H9 (cell line): ENCODE measurements around the gene FGF4. TPM values are rescaled to one million over a fixed set of nuclear protein-coding genes. Genes with fewer than 3 reads are reported as not detected.

Experiments used
- DNase-seq: peaks from one replicate; pipeline ENCODE4 v3.0.0-alpha.2; 2017
- H2AFZ ChIP-seq: one replicate; pipeline ENCODE4 v1.6.1; 2013; ENCODE audit warnings: mild to moderate bottlenecking, low read length, control low read depth, moderate library complexity
- H2AK5ac ChIP-seq: 2 replicates; pipeline ENCODE4 v1.6.1; 2013; ENCODE audit warnings: low read length, control low read depth, mixed read lengths; ENCODE audit not compliant: insufficient read length
- H2BK120ac ChIP-seq: one replicate; pipeline ENCODE4 v1.6.1; 2013; ENCODE audit warnings: low read depth, mild to moderate bottlenecking, low read length, control low read depth, inconsistent platforms; ENCODE audit not compliant: poor library complexity, severe bottlenecking
- H2BK12ac ChIP-seq: 2 replicates; pipeline ENCODE4 v1.6.1; 2013; ENCODE audit warnings: low read length, control low read depth, mixed read lengths, low read depth; ENCODE audit not compliant: insufficient read length
- H2BK15ac ChIP-seq: 2 replicates; pipeline ENCODE4 v1.6.1; 2013; ENCODE audit warnings: low read depth, low read length, control low read depth
- H2BK20ac ChIP-seq: one replicate; pipeline ENCODE4 v1.6.1; 2013; ENCODE audit warnings: low read depth, mild to moderate bottlenecking, low read length, control low read depth, inconsistent platforms; ENCODE audit not compliant: poor library complexity, severe bottlenecking
- H2BK5ac ChIP-seq: 2 replicates; pipeline ENCODE4 v1.6.1; 2013; ENCODE audit warnings: low read length, control low read depth, mixed read lengths; ENCODE audit not compliant: insufficient read length
- H3K14ac ChIP-seq: 2 replicates; pipeline ENCODE4 v1.6.1; 2013; ENCODE audit warnings: low read length, control low read depth; ENCODE audit not compliant: insufficient read depth
- H3K18ac ChIP-seq: 2 replicates; pipeline ENCODE4 v1.6.1; 2013; ENCODE audit warnings: low read depth, mild to moderate bottlenecking, mixed read lengths, low read length, control low read depth; ENCODE audit not compliant: insufficient read length
- H3K23ac ChIP-seq: 2 replicates; pipeline ENCODE4 v1.6.1; 2013; ENCODE audit warnings: low read length, control low read depth, mixed read lengths, low read depth; ENCODE audit not compliant: insufficient read length
- H3K23me2 ChIP-seq: 2 replicates; pipeline ENCODE4 v1.6.1; 2013; ENCODE audit warnings: low read depth, mild to moderate bottlenecking, mixed read lengths, low read length, control low read depth; ENCODE audit not compliant: insufficient read length, poor library complexity, severe bottlenecking
- H3K27ac ChIP-seq: 2 replicates; pipeline ENCODE4 v1.5.1; 2013; ENCODE audit warnings: low read length, control low read depth, mixed read lengths, low read depth; ENCODE audit not compliant: insufficient read length
- H3K27me3 ChIP-seq: 2 replicates; pipeline ENCODE4 v1.6.1; 2013; ENCODE audit warnings: low read length, control low read depth, inconsistent platforms; ENCODE audit not compliant: insufficient read depth
- H3K4ac ChIP-seq: 2 replicates; pipeline ENCODE4 v1.6.1; 2013; ENCODE audit warnings: low read depth, mild to moderate bottlenecking, control low read depth, inconsistent platforms, low read length, moderate library complexity
- H3K4me1 ChIP-seq: 2 replicates; pipeline ENCODE4 v1.6.1; 2013; ENCODE audit warnings: low read length, control low read depth, inconsistent platforms; ENCODE audit not compliant: insufficient read depth
- H3K4me2 ChIP-seq: 2 replicates; pipeline ENCODE4 v1.6.1; 2013; ENCODE audit warnings: low read length, control low read depth, mixed read lengths; ENCODE audit not compliant: insufficient read length, insufficient read depth
- H3K56ac ChIP-seq: 2 replicates; pipeline ENCODE4 v1.6.1; 2013; ENCODE audit warnings: low read depth, mild to moderate bottlenecking, mixed read lengths, low read length, control low read depth; ENCODE audit not compliant: insufficient read length
- H3K79me1 ChIP-seq: 2 replicates; pipeline ENCODE4 v1.6.1; 2013; ENCODE audit warnings: low read depth, mild to moderate bottlenecking, moderate library complexity, low read length, control low read depth, inconsistent platforms; ENCODE audit not compliant: insufficient read depth, poor library complexity, severe bottlenecking
- H3K79me2 ChIP-seq: 2 replicates; pipeline ENCODE4 v1.6.1; 2013; ENCODE audit warnings: low read length, control low read depth, inconsistent platforms; ENCODE audit not compliant: insufficient read depth
- H3K9ac ChIP-seq: 2 replicates; pipeline ENCODE4 v1.6.1; 2013; ENCODE audit warnings: low read length, control low read depth, mixed read lengths; ENCODE audit not compliant: insufficient read length; ENCODE audit errors: extremely low read depth
- H3K9me3 ChIP-seq: one replicate; pipeline ENCODE4 v1.6.1; 2013; ENCODE audit warnings: low read depth, low read length, inconsistent platforms; ENCODE audit not compliant: control insufficient read depth
- H3T11ph ChIP-seq: one replicate; pipeline ENCODE4 v1.6.1; 2013; ENCODE audit warnings: mild to moderate bottlenecking, low read length, control low read depth, inconsistent platforms
- H4K20me1 ChIP-seq: one replicate; pipeline ENCODE4 v1.6.1; 2013; ENCODE audit not compliant: control insufficient read depth, insufficient read length, insufficient read depth
- H4K5ac ChIP-seq: 2 replicates; pipeline ENCODE4 v1.6.1; 2013; ENCODE audit warnings: low read depth, mild to moderate bottlenecking, mixed read lengths, low read length, control low read depth; ENCODE audit not compliant: insufficient read length
- H4K8ac ChIP-seq: replicated peaks from 2 replicates; pipeline ENCODE4 v1.6.1; 2013; ENCODE audit warnings: low read length, control low read depth, mixed read lengths, low read depth; ENCODE audit not compliant: insufficient read length
- H4K91ac ChIP-seq: 2 replicates; pipeline ENCODE4 v1.6.1; 2013; ENCODE audit warnings: low read depth, mild to moderate bottlenecking, moderate library complexity, mixed read lengths, low read length, control low read depth; ENCODE audit not compliant: insufficient read length
- H3K27ac Mint-ChIP-seq, 3 experiments: 2 replicates in 2 of 3; 3 replicates in 1 of 3; pipeline ENCODE4 v1.8.0; 2020 to 2021; ENCODE audit warnings: mixed read lengths in 3 of 3, mild to moderate bottlenecking in 1 of 3, moderate library complexity in 1 of 3
- H3K27me3 Mint-ChIP-seq: 2 replicates; pipeline ENCODE4 v1.8.0; 2021; ENCODE audit warnings: low read depth, mild to moderate bottlenecking, moderate library complexity, mixed read lengths
- H3K36me3 Mint-ChIP-seq, 3 experiments: 2 replicates in 2 of 3; 3 replicates in 1 of 3; pipeline ENCODE4 v1.8.0; 2020 to 2021; ENCODE audit warnings: low read depth in 3 of 3, mixed read lengths in 3 of 3; ENCODE audit not compliant: insufficient read depth in 1 of 3
- H3K4me1 Mint-ChIP-seq, 2 experiments: 2 replicates each; pipeline ENCODE4 v1.8.0; 2020; ENCODE audit warnings: mixed read lengths in 2 of 2
- H3K4me3 Mint-ChIP-seq, 2 experiments: 2 replicates in 1 of 2; 3 replicates in 1 of 2; pipeline ENCODE4 v1.8.0; 2020 to 2021; ENCODE audit warnings: mild to moderate bottlenecking in 2 of 2, mixed read lengths in 2 of 2, moderate library complexity in 1 of 2
- H3K9me3 Mint-ChIP-seq, 2 experiments: 2 replicates in 1 of 2; 3 replicates in 1 of 2; pipeline ENCODE4 v1.8.0; 2020; ENCODE audit warnings: mild to moderate bottlenecking in 2 of 2, mixed read lengths in 2 of 2, moderate library complexity in 1 of 2
- WGBS: extraction: QIAGEN DNeasy Blood & Tissue Kit; methylation state at CpG from one replicate; pipeline ENCODE4 v1.1.7; 2013; ENCODE audit warnings: missing lambda C conversion rate, low lambda C conversion rate, mixed read lengths; ENCODE audit not compliant: insufficient read length; ENCODE audit errors: extremely low coverage; 5-methylcytosine and 5-hydroxymethylcytosine counted together
- total RNA-seq: library from RNA; stranded (reverse); gene quantifications from 2 replicates; pipeline ENCODE4 v1.2.1, GENCODE V29; 2021
- TF ChIP-seq, protein P1 (sequence below): fragments of 200-600 bp; sonication (generic); conservative IDR thresholded peaks from 3 replicates; pipeline ENCODE4 v1.8.0; 2021; ENCODE audit warnings: antibody characterized with exemption, mild to moderate bottlenecking

FGF4 gene
- total RNA-seq, 1 experiment from 2014 or later, result 0.68 TPM

- TF ChIP-seq, protein P1, sequence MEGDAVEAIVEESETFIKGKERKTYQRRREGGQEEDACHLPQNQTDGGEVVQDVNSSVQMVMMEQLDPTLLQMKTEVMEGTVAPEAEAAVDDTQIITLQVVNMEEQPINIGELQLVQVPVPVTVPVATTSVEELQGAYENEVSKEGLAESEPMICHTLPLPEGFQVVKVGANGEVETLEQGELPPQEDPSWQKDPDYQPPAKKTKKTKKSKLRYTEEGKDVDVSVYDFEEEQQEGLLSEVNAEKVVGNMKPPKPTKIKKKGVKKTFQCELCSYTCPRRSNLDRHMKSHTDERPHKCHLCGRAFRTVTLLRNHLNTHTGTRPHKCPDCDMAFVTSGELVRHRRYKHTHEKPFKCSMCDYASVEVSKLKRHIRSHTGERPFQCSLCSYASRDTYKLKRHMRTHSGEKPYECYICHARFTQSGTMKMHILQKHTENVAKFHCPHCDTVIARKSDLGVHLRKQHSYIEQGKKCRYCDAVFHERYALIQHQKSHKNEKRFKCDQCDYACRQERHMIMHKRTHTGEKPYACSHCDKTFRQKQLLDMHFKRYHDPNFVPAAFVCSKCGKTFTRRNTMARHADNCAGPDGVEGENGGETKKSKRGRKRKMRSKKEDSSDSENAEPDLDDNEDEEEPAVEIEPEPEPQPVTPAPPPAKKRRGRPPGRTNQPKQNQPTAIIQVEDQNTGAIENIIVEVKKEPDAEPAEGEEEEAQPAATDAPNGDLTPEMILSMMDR, result no peak
- Mint-ChIP-seq H3K36me3 (no peaks in the 10 kb centered on the region; a peak in 2 of 7 replicates), H3K27me3 (peaks cover 75% of the 10 kb centered on the region), H3K9me3 (peaks cover 0 to 6% of the 10 kb centered on the region in 2 experiments; a peak in 2 of 5 replicates), H3K4me3 (no peak overlapping the region), H3K4me1 (peaks cover 9 to 15% of the 10 kb centered on the region in 2 experiments), H3K27ac (no peak overlapping the region)
- Histone ChIP-seq H3K9ac (no peak overlapping the region), H4K8ac (no peak overlapping the region), H3K9me3 (no peaks in the 10 kb centered on the region), H3K4me2 (no peak overlapping the region), H2BK15ac (no peak overlapping the region), H4K20me1 (peaks cover 2% of the 10 kb centered on the region), H3K27me3 (peaks cover 30% of the 10 kb centered on the region), H2BK120ac (no peak overlapping the region), H3K79me2 (no peaks in the 10 kb centered on the region), H3K27ac (no peak overlapping the region), H2BK20ac (no peak overlapping the region), H2AFZ (no peak overlapping the region), H3K23me2 (peaks cover 10% of the 10 kb centered on the region), H3T11ph (no peak overlapping the region), H3K4me1 (no peaks in the 10 kb centered on the region), H3K4ac (no peak overlapping the region), H3K23ac (no peak overlapping the region), H3K18ac (no peak overlapping the region), H2AK5ac (no peak overlapping the region), H4K91ac (no peak overlapping the region), H4K5ac (no peak overlapping the region), H2BK12ac (no peak overlapping the region), H3K79me1 (no peaks in the 10 kb centered on the region), H2BK5ac (no peak overlapping the region), H3K56ac (no peak overlapping the region), H3K14ac (no peak overlapping the region)
- no peak for DNase-seq
- WGBS, result no CpG with 5 or more reads among the region's 10 CpGs
These were observed 37.8 kb upstream of the FGF4 start for GRCh38 chr11:69812946-69813345.
